HL-60 (cell line): ENCODE results near the gene UPF2.
"Not testable (repeated sequence)": the region's sequence is repeated elsewhere in the genome, so short reads cannot be mapped to it uniquely, and the experiment has no call there.

Experiments used
- CTCF ChIP-seq: IDR thresholded peaks from one replicate; pipeline ENCODE4 v1.5.1; 2011; ENCODE audit warnings: low read length, control low read depth, inconsistent platforms; ENCODE audit not compliant: insufficient read depth
- GABPA ChIP-seq: IDR thresholded peaks from 2 replicates; pipeline ENCODE4 v1.6.1; 2012; ENCODE audit warnings: low read depth
- POLR2AphosphoS5 ChIP-seq: IDR thresholded peaks from 2 replicates; pipeline ENCODE4 v1.6.1; 2012; ENCODE audit warnings: low read depth
- REST ChIP-seq: IDR thresholded peaks from 2 replicates; pipeline ENCODE4 v1.6.1; 2012; ENCODE audit warnings: low read depth; ENCODE audit not compliant: insufficient replicate concordance
- SPI1 ChIP-seq: IDR thresholded peaks from 2 replicates; pipeline ENCODE4 v1.6.1; 2012; ENCODE audit warnings: low read depth, mild to moderate bottlenecking, borderline replicate concordance

DNA sequence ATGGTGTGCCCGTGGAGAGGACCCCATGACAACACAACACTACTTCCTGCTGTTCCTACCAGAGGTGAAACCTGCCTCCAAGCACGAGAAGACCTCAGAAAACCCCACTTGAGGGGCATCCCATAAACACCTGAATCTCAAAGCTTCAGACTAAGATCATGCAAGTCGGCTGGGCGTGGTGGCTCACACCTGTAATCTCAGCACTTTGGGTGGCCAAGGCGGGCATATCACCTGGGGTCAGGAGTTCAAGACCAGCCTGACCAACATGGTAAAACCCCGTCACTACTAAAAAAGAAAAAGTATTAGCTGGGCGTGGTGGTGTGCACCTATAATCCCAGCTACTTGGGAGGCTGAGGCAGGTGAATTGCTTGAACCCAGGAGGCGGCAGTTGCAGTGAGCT is 153.3 kb downstream of the UPF2 start:
- not testable (repeated sequence) for TF ChIP-seq CTCF, GABPA, POLR2AphosphoS5, REST, SPI1
